K562 (cell line): Measurements from ENCODE around the gene DYRK1A. TPM values are rescaled to one million over a fixed set of nuclear protein-coding genes. Genes with fewer than 3 reads are reported as not detected.

Experiments
- ARNT ChIP-seq, 2 experiments: fragments of 450-650 bp; IDR thresholded peaks; 2 replicates each; pipeline ENCODE4 v1.6.1; 2016; ENCODE audit warnings: mild to moderate bottlenecking in 1 of 2
- BHLHE40 ChIP-seq: IDR thresholded peaks from 2 replicates; pipeline ENCODE4 v1.6.1; 2011; ENCODE audit warnings: low read length, improper control_type of control experiment
- CBX1 ChIP-seq: sonication (generic); IDR thresholded peaks from 2 replicates; pipeline ENCODE4 v1.6.1; 2016; ENCODE audit warnings: antibody characterized with exemption, low read depth, mild to moderate bottlenecking
- CC2D1A ChIP-seq: fragments of 450-650 bp; IDR thresholded peaks from 2 replicates; pipeline ENCODE4 v1.6.1; 2017; ENCODE audit warnings: mild to moderate bottlenecking
- CHCHD3 ChIP-seq: fragments of 250-450 bp; sonication (Bioruptor Pico); IDR thresholded peaks from 2 replicates; pipeline ENCODE4 v2.1.2; 2022; ENCODE audit warnings: mild to moderate bottlenecking
- CHD1 ChIP-seq: fragments of 200-600 bp; sonication (generic); IDR thresholded peaks from one replicate; pipeline ENCODE4 v1.6.1; 2012; ENCODE audit warnings: mild to moderate bottlenecking, moderate library complexity, low read length, inconsistent platforms
- CREM ChIP-seq: IDR thresholded peaks from 2 replicates; pipeline ENCODE4 v1.6.1; 2014; ENCODE audit warnings: antibody characterized with exemption, low read depth
- DMBX1 ChIP-seq: fragments of 250-450 bp; sonication (Bioruptor Pico); IDR thresholded peaks from 2 replicates; pipeline ENCODE4 v1.8.0; 2022; ENCODE audit warnings: inconsistent platforms, mild to moderate bottlenecking, moderate library complexity, borderline replicate concordance
- ESRRA ChIP-seq: fragments of 450-650 bp; IDR thresholded peaks from 2 replicates; pipeline ENCODE4 v1.6.1; 2014; ENCODE audit warnings: low read depth, mild to moderate bottlenecking, moderate library complexity, borderline replicate concordance
- EWSR1 ChIP-seq: fragments of 450-650 bp; IDR thresholded peaks from 2 replicates; pipeline ENCODE4 v1.6.1; 2018; ENCODE audit warnings: borderline replicate concordance, mild to moderate bottlenecking, low read depth, moderate library complexity; ENCODE audit not compliant: partially characterized antibody
- L3MBTL2 ChIP-seq: fragments of 450-650 bp; IDR thresholded peaks from 2 replicates; pipeline ENCODE4 v1.6.1; 2016; ENCODE audit warnings: mild to moderate bottlenecking, moderate library complexity
- NR3C1 ChIP-seq: sonication (generic); formaldehyde crosslinking; IDR thresholded peaks from 2 replicates; pipeline ENCODE4 v1.8.1; 2022; ENCODE audit warnings: missing genetic modification reagents
- PCBP2 ChIP-seq: fragments of 200-400 bp; formaldehyde crosslinking; IDR thresholded peaks from 2 replicates; pipeline ENCODE4 v1.6.1; 2018; ENCODE audit warnings: low read length, low read depth, mild to moderate bottlenecking, moderate library complexity; ENCODE audit not compliant: poor library complexity, severe bottlenecking
- SNAPC5 ChIP-seq: fragments of 250-450 bp; sonication (Bioruptor Pico); IDR thresholded peaks from 2 replicates; pipeline ENCODE4 v1.8.0; 2021; ENCODE audit warnings: moderate library complexity, mild to moderate bottlenecking, inconsistent platforms
- TEAD4 ChIP-seq, 2 experiments: sonication (generic) in 1 of 2; formaldehyde crosslinking in 1 of 2; IDR thresholded peaks; 2 replicates each; pipeline versions ENCODE4 v1.6.1 to v1.8.0; 2012 to 2022; ENCODE audit warnings: borderline replicate concordance in 1 of 2, inconsistent platforms in 1 of 2, low read length in 1 of 2, mild to moderate bottlenecking in 1 of 2, missing genetic modification reagents in 1 of 2
- ZFP36 ChIP-seq: fragments of 150-350 bp; IDR thresholded peaks from 2 replicates; pipeline ENCODE4 v1.6.1; 2018; ENCODE audit warnings: low read length, low read depth; ENCODE audit not compliant: partially characterized antibody
- ZNF277 ChIP-seq: fragments of 250-450 bp; sonication (Bioruptor Pico); IDR thresholded peaks from 2 replicates; pipeline ENCODE4 v1.8.0; 2022; ENCODE audit warnings: inconsistent platforms, mild to moderate bottlenecking, moderate library complexity, borderline replicate concordance
- ZNF318 ChIP-seq, 2 experiments: fragments of 450-650 bp; IDR thresholded peaks; 2 replicates each; pipeline ENCODE4 v1.6.1; 2016; ENCODE audit warnings: mild to moderate bottlenecking in 2 of 2, borderline replicate concordance in 1 of 2, low read depth in 1 of 2, moderate library complexity in 1 of 2
- ZNF561 ChIP-seq: fragments of 450-650 bp; formaldehyde crosslinking; conservative IDR thresholded peaks from 2 replicates; pipeline ENCODE4 v1.4.0; 2020; ENCODE audit warnings: mild to moderate bottlenecking, moderate library complexity
- polyA plus RNA-seq, 8 experiments: library from polyadenylated mRNA; depleted of rRNA in 4 of 8; stranded (reverse) in 5 of 8; unstranded in 3 of 8; fragments of >200 nt; fragmentation: Nextera tagmentation in 2 of 8; fragmentation: Illumina TruSeq in 1 of 8; extraction: Ambion mirVana in 2 of 8; extraction: Trizol in 1 of 8; gene quantifications; 2 replicates each; pipeline versions ENCODE4 v1.2.1 to v1.2.3, GENCODE V29; 2011 to 2014; ENCODE audit warnings: inconsistent platforms in 1 of 8, missing spikeins in 1 of 8
- total RNA-seq, 7 experiments: library from RNA; depleted of rRNA in 6 of 7; stranded (reverse); fragments of >200 nt in 6 of 7; fragmentation: Illumina TruSeq in 2 of 7; extraction: Trizol in 2 of 7; gene quantifications; 2 replicates each; pipeline versions ENCODE4 v1.2.1 to v1.2.3, GENCODE V29; 2011 to 2021; ENCODE audit warnings: low replicate concordance in 1 of 7

Gene DYRK1A
- total and polyA plus RNA-seq, 9 of the 15 experiments (the other 6 are each of a cell fraction or from before 2014, with no cell fraction given): 3.7 to 64.8 (median 42.3) TPM

GRCh38 chr21:37536616-37537278 is 170.2 kb downstream of the DYRK1A start (continued):
- TF ChIP-seq ZNF318 (IDR thresholded peaks at IDR 0.05; ENCODE audit: borderline replicate concordance in 1 of 2, low read depth in 1 of 2) (0 out of 4 replicates have a peak, but pooled peaks of 1 of the 2 experiments have one; percentile 55), L3MBTL2 (peak; percentile 54; the same call in 1 of the 2 replicates), CREM (no peak), ZFP36 (peak; percentile 30), PCBP2 (no peak), ARNT (IDR thresholded peaks at IDR 0.05) (no peak), SNAPC5 (no peak), NR3C1 (no peak), BHLHE40 (0 out of 2 replicates have a peak, but pooled peaks have one; percentile 29), TEAD4 (IDR thresholded peaks at IDR 0.05; ENCODE audit: low read length) (peak; percentile 82), TEAD4 (CRISPR knock-in tag; IDR thresholded peaks at IDR 0.05; ENCODE audit: borderline replicate concordance) (no peak), CHD1 (no peak), EWSR1 (no peak), ZNF561 (peak; percentile 98), CBX1 (peak; percentile 44; the same call in 1 of the 2 replicates), CC2D1A (peak; percentile 79), ZNF277 (no peak), DMBX1 (CRISPR knock-in tag) (no peak), ESRRA (peak; percentile 62; the same call in 1 of the 2 replicates), CHCHD3 (CRISPR knock-in tag) (no peak)
